Measurements from ENCODE around the gene SSR4.

SSR4 gene

GRCh38 chrX:153762626-153763173 is 31.8 kb upstream of the SSR4 start:
- DNase-seq (ENCODE audit: low spot score), result no peak
- TF ChIP-seq CTCF (IDR thresholded peaks at IDR 0.05; ENCODE audit: borderline replicate concordance, control extremely low read depth, extremely low read depth, insufficient read depth, missing control alignments), result no peak
- in situ Hi-C loops (cut with MboI; ENCODE audit: low sequenced_read_pairs, unreplicated experiment), result no loop called here

GRCh38 chrX:153763298-153763932 is 31.1 kb upstream of the SSR4 start:
- peak; percentile 19 for DNase-seq (ENCODE audit: low spot score)
- in situ Hi-C loops (cut with MboI; ENCODE audit: low sequenced_read_pairs, unreplicated experiment), result no loop called here
- TF ChIP-seq CTCF (IDR thresholded peaks at IDR 0.05; ENCODE audit: borderline replicate concordance, control extremely low read depth, extremely low read depth, insufficient read depth, missing control alignments), result no peak

GRCh38 chrX:153763989-153764755 is 30.3 kb upstream of the SSR4 start, which contains the start of gene PLXNB3:
PLXNB3 (plus strand) TSS chrX:153764249; CDS start chrX:153765536, 1,287 bp downstream.
- TF ChIP-seq CTCF (IDR thresholded peaks at IDR 0.05; ENCODE audit: borderline replicate concordance, control extremely low read depth, extremely low read depth, insufficient read depth, missing control alignments), result peak; percentile 90
- in situ Hi-C loops (cut with MboI; ENCODE audit: low sequenced_read_pairs, unreplicated experiment), result no loop called here

GRCh38 chrX:153764786-153765137 is 29.7 kb upstream of the SSR4 start:
- DNase-seq (ENCODE audit: low spot score), result peak; percentile 22
- no peak for TF ChIP-seq CTCF (IDR thresholded peaks at IDR 0.05; ENCODE audit: borderline replicate concordance, control extremely low read depth, extremely low read depth, insufficient read depth, missing control alignments)
- in situ Hi-C loops (cut with MboI; ENCODE audit: low sequenced_read_pairs, unreplicated experiment), result no loop called here

More at GRCh38 chrX:153763989-153764755, 30.3 kb upstream of the SSR4 start, which contains the start of gene PLXNB3:
- DNase-seq (ENCODE audit: low spot score), result peak; percentile 85

- in situ Hi-C loops (cut with MboI; ENCODE audit: low sequenced_read_pairs, unreplicated experiment), result no loop called here
- TF ChIP-seq CTCF (IDR thresholded peaks at IDR 0.05; ENCODE audit: borderline replicate concordance, control extremely low read depth, extremely low read depth, insufficient read depth, missing control alignments), result no peak
- DNase-seq (ENCODE audit: low spot score), result peak; percentile 21
Observed at GRCh38 chrX:153765138-153766079, 29.1 kb upstream of the SSR4 start.
